SJSA1 (cell line): ENCODE results near the gene DEF6. TPM values are rescaled to one million over a fixed set of nuclear protein-coding genes. Genes with fewer than 3 reads are reported as not detected.

Experiments used
- DNase-seq, 2 experiments: peaks; one replicate each; pipeline ENCODE4 v3.0.0-alpha.2; 2015 to 2020; ENCODE audit warnings: low spot score in 2 of 2, low read depth in 1 of 2
- H3K27ac ChIP-seq: fragments of 250-450 bp; sonication (Bioruptor Pico); 2 replicates; pipeline ENCODE4 v1.5.1; 2020; ENCODE audit warnings: mild to moderate bottlenecking, moderate library complexity
- H3K27me3 ChIP-seq: fragments of 250-450 bp; sonication (Bioruptor Pico); replicated peaks from 2 replicates; pipeline ENCODE4 v1.5.1; 2020; ENCODE audit warnings: mild to moderate bottlenecking, moderate library complexity
- H3K36me3 ChIP-seq: fragments of 250-450 bp; sonication (Bioruptor Pico); 2 replicates; pipeline ENCODE4 v1.5.1; 2020; ENCODE audit warnings: mild to moderate bottlenecking
- H3K4me1 ChIP-seq: fragments of 250-450 bp; sonication (Bioruptor Pico); replicated peaks from 2 replicates; pipeline ENCODE4 v1.6.1; 2021; ENCODE audit warnings: mild to moderate bottlenecking
- H3K4me3 ChIP-seq: fragments of 250-450 bp; sonication (Bioruptor Pico); 2 replicates; pipeline ENCODE4 v1.5.1; 2020; ENCODE audit warnings: mild to moderate bottlenecking
- H3K9me3 ChIP-seq: fragments of 250-450 bp; sonication (Bioruptor Pico); replicated peaks from 2 replicates; pipeline ENCODE4 v1.5.1; 2020; ENCODE audit warnings: mild to moderate bottlenecking
- total RNA-seq: library from RNA; depleted of rRNA; stranded (reverse); fragments of >200 nt; shearing (Covaris generic); gene quantifications from 2 replicates; pipeline ENCODE4 v1.2.3, GENCODE V29; 2014

DEF6 gene
- total RNA-seq, 1 experiment from 2014 or later: 0.05 TPM

DNA sequence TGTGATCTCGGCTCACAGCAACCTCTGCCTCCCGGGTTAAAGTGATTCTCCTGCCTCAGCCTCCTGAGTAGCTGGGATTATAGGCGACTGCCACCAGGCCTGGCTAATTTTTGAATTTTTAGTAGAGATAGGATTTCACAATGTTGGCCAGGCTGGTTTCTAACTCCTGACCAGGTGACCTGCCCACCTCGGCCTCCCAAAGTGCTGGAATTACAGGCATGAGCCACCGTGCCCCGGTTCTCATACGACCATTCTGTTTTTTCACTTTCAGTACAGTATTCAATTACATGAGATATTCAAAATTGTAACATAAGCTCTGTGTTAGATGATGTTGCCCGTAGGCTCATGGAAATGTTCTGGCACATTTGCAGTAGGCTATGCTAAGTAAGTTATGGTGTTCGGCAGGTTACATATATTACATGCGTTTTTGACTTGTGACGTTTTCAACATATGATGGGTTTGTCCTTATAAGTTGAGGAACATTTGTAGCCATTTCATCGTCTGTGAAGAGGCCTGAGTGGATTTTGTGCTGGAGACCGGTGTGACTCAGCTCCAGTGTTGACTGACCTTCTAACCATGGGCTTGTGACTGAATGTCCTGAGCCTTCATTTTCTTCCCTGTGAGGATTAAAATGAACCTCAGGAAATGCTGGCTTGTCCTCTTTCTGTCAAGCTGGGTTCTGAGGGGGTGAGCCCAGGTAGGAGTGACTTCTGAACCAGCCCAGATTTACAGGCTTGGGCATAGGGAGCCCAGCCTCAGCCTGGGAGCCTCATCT is 56.9 kb downstream of the DEF6 start:
- H3K36me3 ChIP-seq: peaks cover 92% of the 10 kb centered on the region
- DNase-seq: no peak

DNA sequence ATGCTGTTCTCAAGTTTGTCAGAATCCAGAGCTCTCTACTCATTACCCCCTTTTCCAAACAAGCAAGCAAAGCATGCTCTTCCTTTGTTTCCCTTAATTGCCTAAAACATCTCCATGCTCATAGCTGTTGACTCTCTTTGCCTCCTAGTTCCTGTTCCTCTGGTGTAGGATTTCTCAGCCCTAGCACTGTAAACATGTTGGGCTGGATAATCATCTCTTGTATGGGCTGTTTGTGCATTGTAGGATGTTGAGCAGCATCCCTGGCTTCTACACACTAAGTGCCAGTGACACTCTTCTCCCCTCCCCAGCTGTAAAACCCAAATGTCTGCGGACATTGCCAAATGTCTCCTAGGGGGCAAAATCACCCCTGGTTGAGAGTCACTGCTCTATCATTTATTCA is 58.8 kb downstream of the DEF6 start:
- Histone ChIP-seq H3K4me1 (no peaks in the 10 kb centered on the region), H3K36me3 (peaks cover 89% of the 10 kb centered on the region), H3K27ac (no peak overlapping the region), H3K27me3 (no peaks in the 10 kb centered on the region), H3K9me3 (peaks cover 3% of the 10 kb centered on the region; the same call in 1 of the 2 replicates), H3K4me3 (no peak overlapping the region)
- DNase-seq: no peak

More for the DNA sequence above, 56.9 kb downstream of the DEF6 start:
- H3K27me3 ChIP-seq: no peaks in the 10 kb centered on the region
- no peaks in the 10 kb centered on the region for H3K4me1 ChIP-seq
- no peak overlapping the region for H3K4me3 ChIP-seq
- H3K9me3 ChIP-seq: peaks cover 3% of the 10 kb centered on the region; the same call in 1 of the 2 replicates
- no peak overlapping the region for H3K27ac ChIP-seq

DNA sequence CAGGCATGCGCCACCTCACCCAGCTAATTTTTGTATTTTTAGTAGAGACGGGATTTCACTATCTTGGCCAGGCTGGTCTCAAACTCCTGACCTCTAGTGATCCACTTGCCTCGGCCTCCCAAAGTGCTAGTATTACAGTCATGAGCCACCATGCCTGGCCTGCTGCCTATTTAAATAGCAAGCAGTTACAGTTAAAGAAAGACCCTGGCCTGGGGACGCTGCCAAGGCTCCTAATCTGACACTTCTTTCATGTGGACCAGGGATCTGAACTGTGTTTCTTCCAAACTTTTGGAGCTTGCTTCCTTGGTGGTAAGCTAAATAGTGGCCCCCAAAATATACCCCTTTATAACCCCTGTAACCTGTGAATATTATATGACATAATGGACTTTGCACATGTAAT is 60.1 kb downstream of the DEF6 start:
- Histone ChIP-seq H3K36me3 (peaks cover 78% of the 10 kb centered on the region), H3K4me1 (no peaks in the 10 kb centered on the region), H3K27ac (no peak overlapping the region), H3K27me3 (no peaks in the 10 kb centered on the region), H3K9me3 (no peaks in the 10 kb centered on the region), H3K4me3 (no peak overlapping the region)
- DNase-seq: no peak

DNA sequence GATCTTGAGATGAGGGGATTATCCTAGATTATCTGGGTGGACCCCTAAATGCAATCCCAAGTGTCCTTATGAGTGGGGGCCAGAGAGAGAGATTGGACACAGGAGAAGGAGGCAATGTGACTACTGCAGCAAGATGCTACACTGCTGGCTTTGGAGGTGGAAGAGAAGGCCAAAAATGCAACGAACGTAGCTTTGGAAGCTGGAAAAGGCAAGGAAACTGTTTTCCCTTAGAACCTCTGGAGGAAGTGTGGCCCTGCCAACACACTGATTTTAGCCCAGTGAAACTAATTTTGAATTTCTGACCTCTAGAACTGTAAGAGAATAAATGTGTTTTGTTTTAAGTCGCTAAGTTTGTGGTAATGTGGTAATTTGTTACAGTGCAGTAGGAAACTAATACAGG is 60.5 kb downstream of the DEF6 start:
- Histone ChIP-seq H3K27me3 (no peaks in the 10 kb centered on the region), H3K9me3 (no peaks in the 10 kb centered on the region), H3K4me1 (no peaks in the 10 kb centered on the region), H3K36me3 (peaks cover 75% of the 10 kb centered on the region), H3K27ac (no peak overlapping the region), H3K4me3 (no peak overlapping the region)
- no peak for DNase-seq

DNA sequence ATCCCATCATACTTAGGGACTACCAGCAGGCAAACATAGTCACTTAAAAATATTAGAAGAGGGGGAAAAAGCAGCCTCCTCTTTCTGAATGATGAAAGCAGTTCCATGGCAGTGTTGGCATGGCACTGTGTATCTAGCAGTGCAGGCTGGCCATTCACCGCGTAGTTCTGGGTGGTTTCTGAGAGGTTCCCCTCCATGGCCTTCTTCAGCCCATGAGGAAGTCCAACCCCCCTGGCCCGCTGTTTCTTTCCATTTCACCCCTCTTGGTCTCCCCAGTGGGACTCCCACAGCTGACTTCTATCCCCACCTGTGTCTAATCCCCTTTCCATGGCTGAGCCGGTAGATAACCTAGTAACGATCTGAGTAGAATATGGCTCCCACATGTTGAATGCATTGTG is 61.7 kb downstream of the DEF6 start:
- H3K9me3 ChIP-seq: no peaks in the 10 kb centered on the region
- H3K36me3 ChIP-seq: peaks cover 69% of the 10 kb centered on the region
- no peak for DNase-seq
- H3K4me1 ChIP-seq: no peaks in the 10 kb centered on the region
- H3K27ac ChIP-seq: no peak overlapping the region
- no peak overlapping the region for H3K4me3 ChIP-seq
- H3K27me3 ChIP-seq: no peaks in the 10 kb centered on the region

DNA sequence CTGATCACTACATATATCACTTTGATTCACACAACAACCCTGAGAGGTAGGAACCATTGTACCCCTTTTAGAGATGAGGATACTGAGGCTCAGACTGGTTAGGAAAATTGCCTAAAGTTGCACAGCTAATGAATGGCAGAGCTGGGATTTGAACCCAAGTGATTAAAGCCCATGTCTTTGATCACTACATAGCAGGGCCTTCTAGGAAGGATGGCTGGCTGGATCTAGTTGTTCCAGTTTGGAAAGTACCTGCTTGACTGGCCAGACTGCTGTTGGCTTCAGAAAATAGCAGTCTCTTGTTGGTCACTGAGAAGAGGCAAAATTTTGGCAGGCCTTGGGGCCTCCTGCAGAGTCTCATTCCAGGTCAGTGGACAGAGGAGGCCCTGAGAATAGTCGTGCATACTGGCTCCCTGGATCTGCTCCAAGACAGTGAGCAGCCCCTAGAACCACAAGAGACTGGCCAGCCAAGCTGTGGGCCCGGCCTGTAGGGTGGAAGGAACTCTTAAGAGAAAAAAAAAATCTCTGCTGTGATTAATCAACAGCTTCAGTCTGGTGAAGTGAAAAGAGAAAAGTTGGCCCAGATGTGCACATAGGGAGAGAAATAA is 62.2 kb downstream of the DEF6 start:
- no peaks in the 10 kb centered on the region for H3K4me1 ChIP-seq
- peaks cover 64% of the 10 kb centered on the region for H3K36me3 ChIP-seq
- H3K27me3 ChIP-seq: no peaks in the 10 kb centered on the region
- no peaks in the 10 kb centered on the region for H3K9me3 ChIP-seq
- no peak for DNase-seq
- H3K4me3 ChIP-seq: no peak overlapping the region
- no peak overlapping the region for H3K27ac ChIP-seq

DNA sequence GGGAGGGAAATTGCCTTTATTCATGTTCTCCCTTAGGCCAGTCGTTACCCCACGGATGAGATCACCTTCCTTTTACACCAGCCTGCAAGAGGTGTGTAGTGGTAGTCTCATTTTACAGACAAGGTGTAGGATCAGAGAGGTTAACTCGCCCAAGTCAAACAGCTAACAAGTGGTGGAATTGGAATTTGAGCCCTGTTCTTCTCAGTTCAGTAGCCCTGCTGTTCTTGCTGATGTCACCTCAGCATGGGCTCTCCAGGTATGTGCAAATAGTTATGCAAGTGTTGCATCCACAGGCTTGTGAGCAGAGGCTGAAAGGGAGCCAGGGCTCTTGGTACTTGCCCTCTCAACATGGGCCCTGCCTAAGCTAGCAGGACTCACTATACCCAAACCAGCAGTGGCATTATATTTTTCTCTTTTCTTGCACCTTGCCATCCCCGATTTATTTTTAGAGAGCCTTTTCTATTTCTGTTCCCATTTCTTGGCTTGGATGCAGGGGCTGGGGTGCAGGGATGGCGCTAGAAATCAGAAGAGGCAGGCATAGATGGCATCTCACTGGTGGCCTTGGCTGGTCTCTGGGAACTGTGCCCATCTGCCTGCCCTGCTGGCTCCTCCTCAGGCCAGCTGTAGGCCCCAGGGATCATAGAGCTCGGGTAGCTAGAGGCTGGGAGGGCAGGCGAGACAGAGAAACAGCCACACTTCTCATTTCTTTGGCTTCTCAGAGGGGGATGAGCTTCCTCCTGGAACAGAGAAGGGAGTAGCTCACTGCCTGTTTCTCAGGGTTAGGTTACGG is 62.9 kb downstream of the DEF6 start:
- Histone ChIP-seq H3K27ac (no peak overlapping the region), H3K36me3 (peaks cover 61% of the 10 kb centered on the region), H3K4me3 (no peak overlapping the region), H3K4me1 (no peaks in the 10 kb centered on the region), H3K9me3 (no peaks in the 10 kb centered on the region), H3K27me3 (no peaks in the 10 kb centered on the region)
- no peak for DNase-seq

DNA sequence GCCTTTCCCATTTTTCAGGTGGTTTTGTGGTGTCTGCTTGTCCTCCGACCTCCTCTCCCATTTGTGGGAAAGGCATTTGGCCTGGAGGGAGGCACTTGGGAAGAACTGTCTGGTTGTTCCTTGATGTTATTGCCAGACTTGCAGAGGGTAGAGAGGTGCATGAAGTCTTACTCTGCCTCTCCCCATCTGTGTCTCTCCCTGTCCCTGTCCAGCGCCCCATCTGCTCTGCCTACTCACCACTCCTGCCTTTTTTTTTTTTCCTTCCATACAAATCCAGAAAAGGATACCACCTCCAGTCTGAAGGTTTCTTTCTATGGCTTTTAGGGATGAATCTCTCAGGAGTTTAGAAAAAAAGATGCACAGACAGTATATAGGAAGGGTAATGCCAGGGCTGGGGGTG is 64.6 kb downstream of the DEF6 start:
- no peak for DNase-seq
- Histone ChIP-seq H3K4me1 (peaks cover 5% of the 10 kb centered on the region), H3K27ac (no peak overlapping the region), H3K27me3 (no peaks in the 10 kb centered on the region), H3K9me3 (no peaks in the 10 kb centered on the region), H3K4me3 (no peak overlapping the region), H3K36me3 (peaks cover 53% of the 10 kb centered on the region)

DNA sequence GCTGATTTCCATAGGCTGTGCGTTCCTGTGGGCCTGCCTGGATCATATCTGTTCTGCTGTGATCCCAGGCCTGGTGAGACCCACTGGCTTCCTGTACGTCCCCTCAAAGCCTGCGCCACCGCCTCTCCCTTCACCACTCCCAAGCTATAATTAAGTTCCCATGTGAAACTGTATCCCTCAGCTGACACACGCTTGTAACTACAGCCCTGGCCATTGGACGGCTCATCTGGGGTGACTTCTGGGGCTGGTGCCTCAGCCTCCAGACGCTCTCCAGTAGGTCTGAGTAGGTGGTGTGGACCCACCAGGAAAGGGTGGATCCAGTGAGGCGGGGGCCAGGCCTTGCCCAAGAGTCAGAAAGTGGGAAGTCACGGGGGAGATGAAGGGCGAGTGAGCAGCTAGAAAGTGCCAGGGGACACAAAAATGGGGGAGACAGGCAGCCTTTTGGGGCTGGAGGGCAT is 65.7 kb downstream of the DEF6 start:
- H3K4me3 ChIP-seq: no peak overlapping the region
- no peaks in the 10 kb centered on the region for H3K9me3 ChIP-seq
- no peak for DNase-seq
- peaks cover 16% of the 10 kb centered on the region for H3K4me1 ChIP-seq
- H3K27ac ChIP-seq: no peak overlapping the region
- peaks cover 41% of the 10 kb centered on the region for H3K36me3 ChIP-seq
- H3K27me3 ChIP-seq: no peaks in the 10 kb centered on the region

DNA sequence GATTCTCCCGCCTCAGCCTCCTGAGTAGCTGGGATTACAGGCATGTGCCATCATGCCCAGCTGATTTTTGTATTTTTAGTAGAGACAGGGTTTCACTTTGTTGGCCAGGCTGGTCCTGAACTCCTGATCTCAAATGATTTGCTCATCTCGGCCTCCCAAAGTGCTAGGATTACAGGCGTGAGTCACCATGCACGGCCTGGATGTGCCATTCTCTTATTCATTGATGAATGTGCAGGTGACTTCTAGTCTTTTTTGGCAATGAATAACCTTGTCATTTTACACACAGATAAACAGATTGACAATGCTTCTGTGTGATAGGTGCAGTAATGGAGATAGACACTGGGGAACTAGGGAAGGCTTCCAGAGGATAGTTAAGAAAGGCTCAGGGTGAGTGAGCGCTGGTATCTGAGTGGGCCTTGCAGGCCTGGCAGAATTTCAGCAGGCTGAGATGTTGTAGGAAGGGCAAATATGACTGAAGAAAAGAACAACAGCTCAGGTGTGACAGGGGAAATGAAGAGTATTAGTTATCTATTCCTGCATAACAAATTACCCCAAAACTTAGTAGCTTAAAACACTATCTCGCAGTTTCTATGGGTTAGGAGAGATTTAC is 68.1 kb downstream of the DEF6 start:
- H3K9me3 ChIP-seq: no peaks in the 10 kb centered on the region
- no peaks in the 10 kb centered on the region for H3K27me3 ChIP-seq
- H3K4me1 ChIP-seq: peaks cover 40% of the 10 kb centered on the region
- peaks cover 19% of the 10 kb centered on the region for H3K36me3 ChIP-seq
- H3K4me3 ChIP-seq: no peak overlapping the region
- H3K27ac ChIP-seq: no peak overlapping the region
- no peak for DNase-seq

DNA sequence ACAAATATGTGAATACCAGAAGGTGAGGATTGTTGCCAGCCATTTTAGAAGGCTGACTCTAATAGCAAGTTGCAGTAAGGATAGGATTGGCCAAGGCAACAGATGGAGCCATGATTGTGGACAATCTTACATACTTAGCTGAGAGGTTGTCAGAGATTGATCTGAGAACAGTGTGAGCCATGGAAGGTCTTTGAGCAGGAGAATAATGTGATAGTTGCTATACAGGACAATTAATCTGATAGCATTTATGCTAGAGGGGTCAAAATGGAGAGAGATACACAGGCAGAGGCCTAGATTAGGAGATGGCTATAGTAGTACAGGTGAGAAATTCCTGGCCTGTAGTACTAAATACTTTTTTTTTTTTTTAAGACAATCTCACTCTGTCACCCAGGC is 68.6 kb downstream of the DEF6 start:
- Histone ChIP-seq H3K9me3 (no peaks in the 10 kb centered on the region), H3K36me3 (peaks cover 14% of the 10 kb centered on the region), H3K27me3 (no peaks in the 10 kb centered on the region), H3K4me3 (no peak overlapping the region), H3K4me1 (peaks cover 45% of the 10 kb centered on the region), H3K27ac (no peak overlapping the region)
- no peak for DNase-seq

DNA sequence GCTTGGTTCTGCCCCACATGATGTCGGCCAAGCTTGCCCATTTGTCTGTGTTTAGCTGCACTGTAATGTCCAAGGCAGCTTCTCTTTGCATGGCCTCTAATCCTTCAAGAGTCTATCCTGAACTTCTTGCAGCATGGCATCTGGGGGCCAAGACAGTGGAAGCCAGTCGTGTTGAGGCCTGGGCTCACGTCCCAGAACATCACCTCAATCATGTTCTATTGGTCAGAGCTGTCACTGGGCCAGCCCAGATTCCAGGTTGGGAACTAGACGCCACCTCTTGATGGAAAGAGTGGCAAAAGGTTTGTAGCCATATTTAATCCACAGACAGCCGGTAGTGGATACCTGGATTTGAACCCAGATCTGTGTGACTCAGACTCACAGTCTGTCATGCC is 70.0 kb downstream of the DEF6 start:
- H3K4me3 ChIP-seq: no peak overlapping the region
- H3K27me3 ChIP-seq: no peaks in the 10 kb centered on the region
- H3K9me3 ChIP-seq: no peaks in the 10 kb centered on the region
- peak overlapping the region; percentile 66 for H3K27ac ChIP-seq
- H3K36me3 ChIP-seq: peaks cover 16% of the 10 kb centered on the region
- no peak for DNase-seq
- H3K4me1 ChIP-seq: peaks cover 46% of the 10 kb centered on the region

DNA sequence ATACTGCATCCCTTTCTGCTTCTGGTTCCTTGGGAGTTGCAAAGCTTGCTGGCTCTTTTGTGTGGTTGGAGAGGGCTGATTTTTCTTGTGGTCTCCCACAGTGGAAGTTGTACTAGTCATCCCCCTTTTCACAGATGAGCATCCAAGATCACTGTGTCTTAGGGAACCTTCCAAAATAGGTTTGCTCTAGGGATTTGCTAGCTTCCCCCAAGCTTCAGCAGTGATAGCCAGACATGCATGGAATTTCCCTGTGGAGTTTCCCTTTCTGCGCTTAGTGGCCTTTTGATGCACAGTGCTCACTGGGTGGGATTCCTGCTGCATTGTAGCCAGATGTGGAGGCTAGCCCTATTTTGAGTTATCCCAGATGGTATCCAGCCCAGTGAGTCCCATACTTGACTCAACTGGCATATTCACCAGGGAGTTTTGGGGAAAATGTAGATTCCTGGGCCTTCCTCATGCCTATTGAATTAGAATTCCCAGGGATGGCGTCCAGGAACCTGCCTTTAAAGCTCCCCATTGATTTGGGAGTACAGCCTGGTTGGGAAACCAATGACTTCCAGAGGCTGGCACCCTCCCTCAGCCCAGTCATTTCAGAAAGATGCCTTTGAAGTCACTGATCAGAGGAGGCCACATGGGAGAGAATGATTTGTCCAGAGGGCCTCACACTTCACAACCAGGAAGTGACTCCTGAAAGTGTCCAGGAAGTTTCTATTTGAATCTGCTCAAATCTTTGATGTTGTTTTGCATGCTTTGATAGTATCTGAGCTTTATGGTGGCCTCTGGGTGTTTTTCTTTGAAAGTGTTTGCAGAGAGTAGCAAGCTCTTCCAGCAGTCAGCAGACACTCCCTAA is 70.6 kb downstream of the DEF6 start:
- no peak overlapping the region for H3K4me3 ChIP-seq
- no peaks in the 10 kb centered on the region for H3K9me3 ChIP-seq
- peak overlapping the region; percentile 66 for H3K27ac ChIP-seq
- peaks cover 19% of the 10 kb centered on the region for H3K36me3 ChIP-seq
- H3K27me3 ChIP-seq: no peaks in the 10 kb centered on the region
- H3K4me1 ChIP-seq: peaks cover 46% of the 10 kb centered on the region
- DNase-seq: peak; percentile 82 to 83
